MV-4-11 (cell line): ENCODE data around the gene CYP11A1.

ENCODE experiments used
- DNase-seq: peaks from one replicate; lab custom pipeline; 2025; lab: John Stamatoyannopoulos, UW

Gene CYP11A1

DNA sequence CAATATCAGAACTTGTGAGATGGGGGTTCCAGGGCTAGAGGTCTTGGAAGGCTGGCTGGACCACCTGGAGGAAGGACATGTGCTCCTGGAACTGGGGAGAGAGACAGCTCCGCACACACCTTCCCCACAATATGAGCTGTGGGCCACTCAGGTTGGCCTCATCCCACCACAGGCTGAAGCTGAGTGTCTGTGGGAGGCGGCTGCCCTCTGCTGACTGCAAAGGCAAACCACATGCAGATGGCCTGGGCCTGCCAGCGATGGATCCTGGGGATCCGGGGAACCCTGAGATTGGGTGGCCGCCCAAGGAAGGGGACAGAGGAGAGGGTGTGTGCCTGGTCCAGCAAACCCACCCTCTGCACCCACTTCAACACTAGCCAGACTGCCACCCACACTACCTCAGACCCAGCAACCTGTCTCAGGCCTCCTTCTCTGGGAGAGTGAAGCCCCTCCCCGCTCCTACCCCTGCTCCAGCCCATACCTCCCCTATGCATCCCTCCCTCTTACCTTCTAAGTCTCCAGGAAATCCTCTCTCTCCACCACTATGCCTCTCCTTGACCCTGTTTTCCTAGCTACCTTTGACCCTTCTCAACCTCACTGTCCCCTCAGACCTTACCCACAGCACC, 44.8 kb downstream of the CYP11A1 start:
- DNase-seq: peak; percentile 32

DNA sequence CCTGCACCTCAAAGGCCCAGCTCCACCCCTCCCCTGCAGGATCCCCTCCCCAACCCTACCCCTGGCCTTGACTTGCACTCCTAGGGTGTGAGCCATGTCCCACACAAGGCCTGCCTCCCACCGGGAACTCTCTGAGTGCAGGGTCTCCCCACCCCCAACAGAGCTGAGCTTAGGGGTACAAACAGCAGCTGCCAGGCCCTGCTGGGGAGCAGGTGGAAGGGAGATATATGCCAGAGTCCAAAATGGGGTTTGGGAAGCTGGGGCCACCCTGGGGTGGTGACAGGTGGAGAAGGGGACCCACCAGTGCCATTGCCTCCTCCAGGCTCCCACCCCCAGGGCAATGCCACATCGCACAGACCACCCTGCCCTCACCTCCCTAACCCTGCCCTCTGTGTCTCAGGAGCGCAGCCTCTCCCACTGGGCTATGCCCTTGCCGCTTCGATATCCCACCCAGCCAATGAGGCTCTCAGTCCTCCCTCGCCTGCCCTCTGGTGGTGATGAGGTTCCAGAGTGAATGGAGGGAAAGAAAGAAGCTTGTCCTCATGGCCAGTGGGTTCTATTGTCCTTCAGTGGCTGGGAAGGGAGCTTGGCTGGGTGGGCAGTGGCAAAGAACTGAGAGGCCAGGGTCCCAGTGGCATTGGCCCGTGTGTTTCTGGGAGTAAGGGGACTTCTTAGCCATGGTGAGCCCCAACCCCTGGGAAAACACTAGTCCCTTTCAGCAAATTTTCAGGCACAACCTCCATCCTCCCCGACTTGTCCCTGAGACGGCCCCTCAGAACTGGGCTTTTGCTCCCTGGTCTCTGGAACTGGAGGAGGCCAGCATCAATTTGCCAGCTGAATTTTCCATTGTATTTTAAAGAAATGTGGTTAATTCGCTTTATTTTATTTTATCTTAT, 46.8 kb downstream of the CYP11A1 start:
- no peak for DNase-seq

DNA sequence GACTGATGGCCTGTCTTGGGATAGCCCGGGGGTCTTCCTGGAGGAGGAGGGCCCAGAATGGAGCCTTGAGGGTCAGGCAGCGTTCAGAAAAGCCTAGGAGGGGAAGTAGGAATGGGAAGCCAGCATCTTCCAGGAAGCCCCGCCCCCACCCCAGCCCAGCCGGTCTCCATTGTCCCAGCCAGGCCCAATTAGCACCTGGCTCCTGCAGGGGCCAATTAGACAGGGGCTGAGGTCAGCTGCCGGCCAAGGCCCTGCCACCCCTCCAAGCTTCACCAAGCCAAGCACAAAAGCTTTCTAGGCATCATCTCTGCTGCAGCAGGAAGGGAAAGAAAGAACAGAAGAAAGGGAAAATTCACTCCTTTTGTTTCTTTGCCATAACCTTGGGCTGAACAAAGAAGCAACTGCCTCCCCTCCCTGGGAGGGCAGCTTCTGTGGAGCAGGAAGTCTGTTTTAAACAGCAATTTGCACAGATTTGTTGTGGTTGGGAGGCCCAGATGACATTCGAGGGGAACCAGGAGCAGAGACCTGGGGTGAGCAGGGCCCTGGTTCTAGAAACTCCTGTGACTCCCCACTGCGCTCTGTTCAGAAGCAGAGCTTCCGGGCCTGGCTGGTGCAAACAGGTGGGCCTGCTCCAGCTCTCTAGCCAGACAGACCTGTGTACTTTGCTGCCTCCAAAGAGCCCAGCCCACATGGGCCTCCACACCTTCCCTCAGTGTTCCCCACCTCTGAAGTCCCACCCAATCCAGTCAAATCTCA, 47.7 kb downstream of the CYP11A1 start:
- no peak for DNase-seq

DNA sequence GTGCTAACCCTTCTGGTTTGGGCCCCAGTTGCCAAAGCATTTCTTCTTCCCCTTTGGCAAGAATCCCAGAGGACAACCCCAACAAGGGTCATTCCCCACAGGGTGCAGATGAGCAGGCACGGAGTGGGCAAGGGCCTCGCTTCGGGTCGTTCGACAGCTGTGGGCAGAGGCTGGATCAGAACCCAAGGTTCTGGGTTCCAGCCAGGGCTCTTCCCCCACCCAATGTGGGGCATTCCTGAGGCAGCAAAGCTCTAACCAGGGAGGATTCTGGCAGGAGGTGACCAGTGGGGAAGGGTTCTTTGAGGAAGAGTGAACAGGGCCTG, 48.3 kb downstream of the CYP11A1 start:
- no peak for DNase-seq

DNA sequence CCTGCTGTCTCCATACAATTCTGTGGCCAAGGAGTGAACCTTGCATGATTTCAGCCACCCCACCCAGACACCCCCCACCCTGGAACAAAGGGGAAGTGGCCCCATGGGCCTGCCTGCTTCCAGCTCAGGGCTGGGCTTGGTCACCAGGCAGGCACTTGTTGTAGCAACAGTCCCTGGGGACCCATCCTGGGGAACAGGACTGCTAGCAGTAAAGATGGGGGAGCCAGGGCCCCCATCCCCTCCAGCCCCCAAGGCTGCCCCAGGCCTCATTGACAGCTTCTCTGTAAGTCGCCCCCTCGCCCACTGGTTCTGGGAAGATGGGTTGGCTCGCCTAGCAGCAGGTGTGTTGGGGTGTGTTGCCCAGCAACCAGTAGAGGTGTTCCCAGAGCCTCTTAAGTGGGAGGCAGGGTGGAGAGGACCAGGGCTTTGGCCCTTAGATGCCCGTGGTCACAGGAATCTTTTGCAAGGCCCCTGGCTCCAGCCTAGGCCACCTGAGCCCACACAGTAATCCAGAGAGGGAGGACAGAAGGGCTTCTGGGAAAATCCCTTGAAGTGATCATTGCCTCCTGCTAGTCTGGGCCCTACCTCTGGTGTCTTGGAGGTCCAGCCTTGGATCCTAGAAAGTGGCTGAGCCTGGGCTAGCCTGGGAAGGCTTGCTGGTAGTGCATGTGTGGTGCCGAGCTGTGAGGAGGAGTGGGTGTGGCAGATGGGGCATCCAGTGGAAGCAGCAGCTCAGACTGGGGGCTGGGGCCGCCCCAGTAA, 48.9 kb downstream of the CYP11A1 start:
- peak; percentile 64 for DNase-seq

DNA sequence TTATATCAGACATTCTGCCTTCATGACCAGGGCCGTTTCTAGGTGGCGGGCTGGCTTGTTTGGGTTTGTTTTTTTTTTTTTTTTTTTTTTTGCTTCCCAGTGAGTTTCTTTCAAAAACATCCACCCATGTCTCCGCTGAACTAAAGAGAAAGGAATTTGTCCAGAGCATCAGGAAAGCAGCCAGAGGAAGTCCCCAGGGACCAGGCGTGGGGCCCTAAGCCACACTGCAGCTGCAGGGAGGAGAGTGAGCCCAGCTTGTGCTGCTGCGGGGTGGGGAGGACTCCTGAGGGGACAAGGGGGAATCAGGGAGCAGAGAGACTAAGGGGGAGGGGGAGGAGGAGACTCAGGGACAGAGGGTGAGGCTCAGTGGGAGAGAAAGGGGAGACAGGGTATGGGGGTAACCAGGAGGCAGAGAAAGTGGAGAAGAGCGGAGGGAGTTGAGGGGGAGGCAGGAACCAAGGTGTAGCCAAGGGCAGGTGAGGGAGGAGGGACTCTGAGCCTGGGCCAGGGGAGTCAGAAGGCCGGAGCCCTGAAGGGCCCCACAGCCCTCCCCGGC, 49.5 kb downstream of the CYP11A1 start:
- DNase-seq: no peak

DNA sequence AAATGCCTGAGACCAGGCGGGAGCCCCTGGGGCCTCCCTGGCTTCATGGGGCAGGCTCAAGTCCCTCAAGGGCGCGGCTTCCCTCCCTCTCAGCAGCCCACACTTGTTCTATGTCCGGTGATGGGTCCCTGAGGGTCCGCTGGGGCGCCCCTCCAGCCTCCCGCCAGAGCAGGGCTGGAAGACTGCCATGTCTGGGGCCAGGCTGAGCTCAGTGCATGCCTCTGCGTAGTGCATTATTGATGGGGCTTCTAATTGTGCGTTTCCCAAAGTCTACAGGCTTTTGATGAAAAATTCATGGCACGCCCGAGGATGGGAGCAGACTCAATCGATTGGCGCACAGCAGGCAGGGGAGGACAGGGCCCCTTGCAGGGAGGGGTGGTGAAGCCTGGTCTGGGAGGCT, 51.3 kb downstream of the CYP11A1 start:
- DNase-seq: no peak

DNA sequence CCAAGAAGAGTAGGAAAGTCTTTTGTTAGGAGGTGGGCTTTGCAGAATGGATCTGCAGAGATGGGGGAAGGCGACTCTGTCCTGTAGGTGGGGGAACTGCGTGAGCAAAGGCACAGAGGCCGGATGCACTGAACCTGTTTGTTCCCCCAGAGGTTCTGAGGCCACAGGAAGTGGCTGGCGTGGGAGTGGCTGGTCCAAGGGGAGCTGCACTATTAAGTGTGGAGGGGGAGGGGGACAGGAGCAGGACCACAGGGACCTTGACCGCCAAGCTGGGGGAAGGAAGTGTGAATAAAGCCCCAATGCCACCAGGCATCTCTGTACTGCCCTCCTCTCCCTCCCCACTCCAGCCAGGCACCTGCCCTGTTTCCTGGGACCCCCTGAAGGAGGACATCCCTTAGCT, 51.8 kb downstream of the CYP11A1 start:
- peak; percentile 35 for DNase-seq

DNA sequence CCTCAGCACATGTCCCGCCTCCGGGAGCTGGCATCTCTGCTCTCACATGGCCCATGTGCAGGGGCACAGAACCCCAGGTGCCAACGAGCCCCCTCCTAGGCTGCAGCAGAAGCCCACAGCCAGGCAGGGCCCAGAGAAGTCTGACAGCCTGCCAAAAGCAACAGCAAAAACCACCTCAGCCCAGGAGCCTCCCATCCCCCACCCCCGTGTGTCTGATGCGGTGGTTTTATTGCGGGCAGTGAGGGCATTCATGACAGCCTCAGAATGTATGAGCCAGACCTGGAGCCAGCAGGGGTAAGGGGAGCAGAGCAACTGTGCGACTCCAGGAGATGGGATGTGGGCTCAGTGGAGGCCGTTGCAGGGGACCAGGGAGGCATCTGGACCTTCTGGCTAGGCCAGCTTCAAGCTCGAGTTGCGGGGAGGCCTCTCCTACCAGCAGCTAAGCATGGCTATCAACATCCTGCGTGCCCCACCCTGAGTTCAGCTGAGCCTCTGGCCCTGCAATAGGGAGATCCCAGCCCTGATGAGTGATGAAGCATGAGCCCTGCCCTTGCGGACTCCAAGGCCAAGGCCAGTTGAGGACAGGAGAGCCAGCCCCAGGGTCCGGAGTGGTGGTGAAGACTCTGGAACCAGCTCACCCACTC, 52.5 kb downstream of the CYP11A1 start:
- no peak for DNase-seq

DNA sequence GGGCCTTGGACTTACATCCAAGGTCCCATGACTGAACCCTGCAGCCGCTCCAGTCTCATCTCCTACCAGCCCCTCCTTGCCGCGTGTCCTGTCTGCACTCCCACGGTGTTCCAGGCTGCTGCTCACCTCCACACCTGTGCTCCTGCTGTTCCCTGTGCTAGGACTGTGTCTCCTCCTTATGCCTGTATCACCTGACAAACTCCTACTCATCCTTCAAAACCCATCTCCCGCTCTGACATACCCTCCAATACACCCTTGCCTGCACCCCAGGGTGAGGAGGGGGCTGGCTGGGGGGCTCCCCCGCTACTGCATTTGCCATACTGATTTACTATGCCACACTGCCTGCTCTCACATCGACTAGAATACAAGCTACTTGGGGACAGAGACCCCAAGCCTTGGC, 53.6 kb downstream of the CYP11A1 start:
- DNase-seq: no peak

DNA sequence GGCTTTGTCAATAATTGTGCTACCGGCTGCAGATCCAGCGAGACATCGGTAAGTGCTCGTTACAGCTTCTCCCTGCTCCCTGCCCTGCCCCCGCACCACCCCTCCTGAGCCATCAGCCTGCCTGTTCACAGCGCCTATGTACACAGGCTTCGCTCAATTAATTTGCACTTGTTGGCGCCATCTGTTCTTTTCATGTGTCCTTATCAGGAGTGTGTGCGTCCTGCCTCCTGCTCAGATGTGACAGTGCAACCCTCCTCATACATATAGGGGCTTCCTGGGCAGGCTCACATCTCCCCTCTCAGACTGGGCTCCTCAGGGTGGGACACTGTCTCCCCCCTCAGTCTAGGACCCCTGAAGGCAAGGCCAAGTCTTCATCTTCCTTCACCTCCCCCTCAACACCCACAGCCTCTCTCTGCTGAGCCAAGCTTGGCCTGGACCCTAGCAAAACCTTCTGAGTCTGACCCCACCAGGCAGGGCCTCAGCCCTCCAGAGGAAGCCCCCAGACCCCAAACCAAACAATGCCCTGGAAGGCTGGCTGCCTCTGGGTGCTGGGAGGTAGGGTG, 54.9 kb downstream of the CYP11A1 start:
- DNase-seq: no peak

DNA sequence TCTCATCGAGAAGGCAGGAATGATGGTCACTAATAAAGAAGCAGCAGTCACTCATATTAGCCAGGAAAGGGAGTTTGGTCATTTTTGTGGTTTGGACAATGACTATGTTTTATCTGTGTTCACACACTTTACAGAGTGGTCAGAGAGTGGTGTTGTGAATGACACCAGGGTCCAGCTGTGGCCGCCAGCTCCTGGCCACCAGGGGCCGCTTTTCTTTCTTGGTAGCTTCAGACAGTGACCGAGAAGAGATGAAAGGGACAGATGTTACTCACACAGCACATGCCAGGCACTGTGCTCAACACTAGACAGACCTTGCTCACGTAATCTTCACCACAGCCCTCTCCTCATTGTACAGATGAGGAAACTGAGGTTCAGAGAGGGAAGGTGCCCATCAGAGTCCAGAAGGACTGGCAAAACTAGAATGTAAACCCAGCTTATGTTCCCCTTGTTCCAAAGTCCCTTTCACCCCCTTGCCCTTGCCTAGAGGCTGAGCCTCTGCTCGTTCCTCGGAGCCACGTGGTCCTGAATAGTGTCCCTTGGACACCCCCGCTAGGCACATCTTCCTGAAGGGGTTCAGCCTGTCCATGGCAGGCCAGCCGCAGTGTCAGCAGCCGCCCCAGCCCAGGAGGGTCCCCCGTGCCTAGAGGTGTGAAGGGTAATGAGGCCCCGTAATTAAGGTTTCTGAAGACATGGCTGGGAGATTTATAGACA, 55.6 kb downstream of the CYP11A1 start:
- no peak for DNase-seq

DNA sequence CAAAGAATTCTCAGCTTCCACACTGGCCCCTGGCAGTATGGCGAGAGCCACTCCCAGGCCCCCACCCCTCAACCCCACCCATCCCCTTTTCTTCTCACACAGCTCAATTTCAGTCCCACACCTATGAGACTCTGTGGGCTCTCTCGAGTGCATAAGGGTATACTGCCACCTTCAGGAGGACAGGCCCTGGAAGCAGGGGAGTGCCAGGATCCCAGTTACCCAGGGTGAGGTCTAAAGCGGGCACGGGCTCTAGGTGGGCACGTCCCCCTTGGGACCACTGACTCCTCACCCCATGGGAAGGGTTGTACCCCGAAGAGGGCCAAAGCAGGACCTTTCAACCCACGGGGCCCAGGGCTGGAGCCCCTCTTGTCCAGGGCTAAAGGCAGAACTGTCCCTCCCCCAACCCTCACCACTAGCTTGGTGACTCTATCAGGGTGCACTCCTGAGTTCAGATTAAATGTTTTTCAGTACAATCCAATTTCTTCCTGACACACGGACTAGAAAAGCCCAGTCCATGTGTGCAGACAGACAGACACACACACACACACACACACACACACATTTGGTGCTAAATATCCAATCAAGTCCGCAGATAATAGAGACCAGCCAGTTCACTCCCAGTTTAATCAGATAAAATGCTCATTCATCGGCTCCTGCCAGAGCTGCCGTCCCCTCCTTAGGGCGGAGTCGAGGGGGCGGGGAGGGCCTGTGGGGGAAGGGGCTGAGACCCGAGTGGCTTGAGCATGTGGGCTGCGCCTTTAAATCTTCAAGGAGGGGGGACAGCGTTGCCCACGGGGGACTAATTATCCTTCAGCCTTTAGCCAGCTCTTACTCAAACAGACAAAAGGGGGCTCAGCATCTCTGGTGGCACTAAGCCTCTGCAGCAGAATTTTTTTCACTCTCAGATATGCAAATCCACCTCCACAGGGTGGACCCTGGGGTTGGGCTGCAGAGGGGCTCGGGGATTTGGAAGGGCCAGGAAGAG, 59.3 kb downstream of the CYP11A1 start:
- peak; percentile 13 for DNase-seq

DNA sequence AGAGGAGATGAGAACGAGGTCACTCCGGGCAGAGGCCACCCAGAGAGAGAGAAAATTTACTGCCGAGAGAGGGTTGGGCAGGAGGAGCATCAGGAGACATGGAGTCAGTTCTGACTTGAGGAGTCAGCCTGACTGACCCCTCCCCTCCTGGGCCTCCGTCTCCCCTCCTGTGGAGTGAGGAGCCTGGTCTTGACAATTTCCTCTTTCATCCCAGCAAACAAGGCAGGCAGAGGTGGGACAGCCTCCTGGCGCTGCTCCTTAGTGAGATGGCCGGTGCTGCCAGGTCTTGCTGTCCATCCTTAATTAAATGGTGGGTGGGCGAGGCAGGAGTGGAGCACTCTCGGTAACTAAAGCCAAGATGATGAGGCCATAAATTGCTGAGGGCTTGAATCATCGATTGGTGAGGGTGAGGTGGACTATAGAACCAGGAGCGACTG, 60.6 kb downstream of the CYP11A1 start:
- DNase-seq: no peak

DNA sequence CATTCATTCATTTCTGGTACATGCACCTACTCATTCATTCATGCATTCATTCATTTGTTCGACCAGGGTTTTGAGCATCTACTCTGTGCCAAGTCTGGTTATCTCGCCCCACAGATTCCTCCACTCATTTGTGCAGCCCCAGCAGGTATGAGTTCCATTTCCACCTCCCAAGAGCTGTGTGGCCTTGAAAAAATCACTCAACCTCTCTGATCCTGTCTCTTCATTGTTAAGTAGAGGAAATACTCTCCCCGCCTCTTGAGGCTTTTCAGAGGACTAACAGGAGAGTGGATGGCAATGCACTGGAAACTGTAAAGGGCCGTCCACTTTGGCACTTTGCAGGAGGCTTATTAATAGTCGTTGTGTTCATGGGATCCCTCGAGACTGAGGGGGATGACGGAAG, 61.8 kb downstream of the CYP11A1 start:
- DNase-seq: no peak

DNA sequence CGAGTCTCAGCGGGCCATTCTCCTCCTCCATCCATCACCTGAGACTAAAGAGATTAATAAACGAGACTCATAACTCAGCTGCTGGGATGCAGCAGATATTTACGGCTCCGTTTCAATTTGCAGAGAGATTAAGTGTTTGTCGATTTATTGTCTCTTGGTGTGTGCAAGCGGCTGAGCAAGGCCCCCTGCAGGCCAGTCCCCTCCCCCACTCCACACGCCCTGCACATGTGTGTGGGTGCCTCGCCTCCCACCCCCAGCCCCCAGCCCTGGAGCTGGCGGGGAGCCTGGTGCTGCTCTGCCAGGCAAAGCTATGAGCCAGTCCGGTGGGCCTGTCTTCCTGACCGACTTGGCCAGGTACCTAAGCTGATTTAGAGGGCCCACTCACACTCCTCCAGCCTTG, 63.0 kb downstream of the CYP11A1 start:
- DNase-seq: no peak

DNA sequence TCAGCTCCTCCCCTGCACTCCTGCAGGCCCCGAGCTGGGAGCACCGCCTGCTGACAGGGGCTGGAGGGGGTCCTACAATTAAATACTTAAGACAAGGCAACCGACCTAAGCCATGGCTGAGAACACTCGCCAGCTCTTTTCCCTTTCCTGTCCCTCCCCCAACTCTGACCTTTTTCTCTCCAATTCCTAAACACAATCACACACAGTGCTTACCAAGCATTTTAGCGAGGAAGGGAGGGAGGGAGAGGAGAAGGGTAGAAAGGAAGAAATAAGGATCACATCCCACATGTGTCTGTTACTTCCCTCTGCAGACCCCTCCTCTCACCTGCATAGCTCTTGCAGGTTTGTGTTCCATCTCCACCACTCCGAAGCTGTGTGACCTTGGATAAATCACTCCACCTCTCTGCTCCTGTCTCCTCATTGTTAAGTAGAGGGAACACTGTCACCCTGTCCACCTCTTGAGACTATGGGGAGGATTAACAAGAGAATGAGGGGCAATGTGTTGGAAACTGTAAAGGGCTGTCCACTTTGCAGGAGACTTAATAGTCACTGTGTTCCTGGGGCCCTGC, 63.6 kb downstream of the CYP11A1 start:
- no peak for DNase-seq

DNA sequence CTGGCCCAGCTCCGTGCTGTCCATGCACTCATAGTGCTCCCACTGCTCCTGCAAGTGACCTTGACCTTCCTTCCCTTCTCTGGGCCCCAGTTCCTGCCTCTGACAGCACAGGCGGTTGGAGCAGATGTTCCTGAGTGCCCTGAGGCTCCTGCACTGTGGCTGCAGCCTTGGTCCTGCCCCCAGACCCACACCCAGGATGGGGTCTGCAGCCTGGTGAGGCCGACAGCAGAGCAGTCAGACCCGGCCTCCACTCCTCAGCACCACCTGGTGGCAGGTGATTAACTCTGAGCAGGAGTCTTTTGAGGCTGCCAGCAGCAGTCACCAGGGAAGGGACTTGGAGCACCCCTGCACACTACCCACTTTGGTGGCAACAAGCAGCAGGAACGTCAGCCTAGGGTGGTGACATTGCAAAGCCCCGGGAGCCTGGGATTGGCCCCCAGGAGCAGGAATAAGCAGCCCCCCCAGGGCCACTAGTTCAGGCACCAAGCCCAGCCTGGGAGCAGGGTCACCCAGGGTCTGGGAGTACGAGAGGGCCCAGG, 64.6 kb downstream of the CYP11A1 start:
- DNase-seq: no peak
